NB4 (cell line): ENCODE measurements around the gene SLC2A9.
"Not testable (repeated sequence)": the region's sequence is repeated elsewhere in the genome, so short reads cannot be mapped to it uniquely, and the experiment has no call there.

Source experiments
- DNase-seq: peaks from one replicate; pipeline ENCODE4 v3.0.0; 2010; ENCODE audit warnings: low read depth
- H3K4me3 ChIP-seq: one replicate; pipeline ENCODE4 v1.5.1; 2011; ENCODE audit warnings: mild to moderate bottlenecking, low read depth, low read length, moderate library complexity
- CTCF ChIP-seq: IDR thresholded peaks from one replicate; pipeline ENCODE4 v1.5.1; 2012; ENCODE audit warnings: low read depth, low read length
- MAX ChIP-seq: IDR thresholded peaks from 2 replicates; pipeline ENCODE4 v1.6.1; 2011; ENCODE audit warnings: low read depth, low read length
- MYC ChIP-seq: IDR thresholded peaks from 2 replicates; pipeline ENCODE4 v1.6.1; 2011; ENCODE audit warnings: low read depth, low read length
- POLR2A ChIP-seq: IDR thresholded peaks from 2 replicates; pipeline ENCODE4 v1.6.1; 2011; ENCODE audit warnings: mild to moderate bottlenecking; ENCODE audit not compliant: insufficient read length; ENCODE audit errors: extremely low read depth

SLC2A9 gene

GRCh38 chr4:9916346-9916745 lies 105.0 kb downstream of the SLC2A9 start:
- no peak for TF ChIP-seq MAX
- TF ChIP-seq CTCF = no peak
- no peak for TF ChIP-seq POLR2A
- TF ChIP-seq MYC = no peak
- H3K4me3 ChIP-seq = no peak overlapping the region
- DNase-seq = no peak

- TF ChIP-seq CTCF (no peak), MYC (no peak), POLR2A (no peak), MAX (no peak)
- no peak for DNase-seq
- no peak overlapping the region for H3K4me3 ChIP-seq
Measured at GRCh38 chr4:9913846-9914245, 107.5 kb downstream of the SLC2A9 start.

GRCh38 chr4:9906996-9907395 lies 114.3 kb downstream of the SLC2A9 start:
- TF ChIP-seq POLR2A (no peak), MYC (no peak), MAX (no peak), CTCF (no peak)
- no peak for DNase-seq

GRCh38 chr4:9904976-9905587 lies 116.2 kb downstream of the SLC2A9 start:
- H3K4me3 ChIP-seq = no peak overlapping the region
- DNase-seq = no peak
- TF ChIP-seq CTCF (no peak), MAX (no peak), POLR2A (no peak), MYC (no peak)

More at GRCh38 chr4:9906996-9907395, 114.3 kb downstream of the SLC2A9 start:
- H3K4me3 ChIP-seq = no peak overlapping the region

GRCh38 chr4:9903317-9903716 lies 118.0 kb downstream of the SLC2A9 start:
- DNase-seq = no peak
- H3K4me3 ChIP-seq = no peak overlapping the region
- TF ChIP-seq MAX = no peak
- TF ChIP-seq POLR2A = no peak
- no peak for TF ChIP-seq CTCF
- TF ChIP-seq MYC = no peak

- no peak overlapping the region for H3K4me3 ChIP-seq
Measured at GRCh38 chr4:9901257-9901656, 120.0 kb downstream of the SLC2A9 start.

GRCh38 chr4:9900633-9901032 lies 120.7 kb downstream of the SLC2A9 start:
- DNase-seq, H3K4me3 ChIP-seq: not testable (repeated sequence)

More at GRCh38 chr4:9901257-9901656, 120.0 kb downstream of the SLC2A9 start:
- TF ChIP-seq MAX = no peak
- TF ChIP-seq MYC = no peak
- no peak for TF ChIP-seq POLR2A
- DNase-seq = no peak
